Stimulated activated CD4-positive, alpha-beta T cell treated with anti-CD3 and anti-CD28 coated beads, Interleukin-4, amount 100 ng/mL, for 24 hours (primary cell): ENCODE results near the gene NODAL.

Experiments used
- DNase-seq: peaks from one replicate; pipeline ENCODE4 v3.0.0-alpha.2; 2020

Gene NODAL

GRCh38 chr10:70432561-70433263, 8.8 kb downstream of the NODAL start:
- no peak for DNase-seq

DNA sequence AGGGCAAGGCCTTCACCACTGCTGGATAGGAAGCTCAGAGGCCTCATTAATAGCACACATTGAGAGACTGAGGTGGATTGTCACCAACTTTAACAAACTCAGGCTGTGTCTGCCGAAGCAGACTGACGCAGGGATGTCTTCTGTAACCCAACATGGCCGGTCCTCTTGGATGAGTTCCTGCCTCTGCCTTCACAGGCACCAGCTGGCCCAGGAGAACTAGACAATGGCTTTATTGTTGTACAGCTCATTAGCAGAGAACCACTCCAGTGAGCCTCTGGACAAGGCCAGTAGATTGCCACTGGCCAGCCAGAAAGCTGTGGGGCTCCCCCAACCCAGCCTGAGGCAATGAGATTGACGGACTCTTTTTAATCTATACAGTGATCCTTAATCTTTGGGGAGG, 9.4 kb downstream of the NODAL start:
- DNase-seq = no peak

- no peak for DNase-seq
These were observed 10.7 kb downstream of the NODAL start for GRCh38 chr10:70430493-70431445.

- no peak for DNase-seq
These were observed 14.7 kb downstream of the NODAL start for GRCh38 chr10:70426823-70427222.

DNA sequence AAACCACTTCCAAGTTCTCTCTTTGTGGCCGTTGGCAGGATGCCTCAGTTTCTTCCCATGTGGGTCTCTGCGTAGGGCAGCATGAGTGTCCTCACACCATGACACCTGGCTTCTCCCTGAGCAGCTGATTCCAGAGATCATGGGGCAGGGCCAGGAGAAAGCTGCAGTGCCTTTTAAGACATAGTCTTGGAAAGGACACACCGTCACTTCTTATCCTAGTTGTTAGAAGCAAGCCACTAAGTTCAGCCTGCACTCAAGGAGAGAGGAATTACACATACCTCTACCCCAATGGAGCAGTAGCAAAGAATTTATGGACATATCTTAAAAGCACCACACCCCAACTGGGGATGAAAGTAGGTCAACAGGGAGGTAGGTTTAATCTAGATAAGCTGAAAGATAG, 16.4 kb downstream of the NODAL start:
- no peak for DNase-seq

DNA sequence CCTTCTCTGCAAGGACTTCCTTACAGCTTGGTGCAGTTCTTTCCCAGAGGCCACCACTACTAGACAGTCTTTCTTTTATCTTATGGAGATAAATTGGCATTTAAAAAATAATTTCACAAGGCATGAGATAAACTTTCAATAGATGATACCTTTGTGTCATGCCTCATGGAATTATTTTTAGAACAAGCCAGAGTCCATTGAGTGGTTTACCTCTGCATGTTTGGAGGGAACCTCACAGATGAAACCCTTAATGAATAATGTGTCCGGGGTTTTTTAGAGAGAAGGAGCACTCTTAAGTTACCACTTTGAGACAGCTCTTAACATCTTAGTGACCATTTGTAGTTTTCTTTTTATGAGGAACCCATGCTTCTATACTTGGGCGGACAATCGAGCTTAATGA, 17.2 kb downstream of the NODAL start:
- no peak for DNase-seq

- DNase-seq = no peak
These were observed 22.8 kb downstream of the NODAL start for GRCh38 chr10:70418713-70419112.

GRCh38 chr10:70418229-70418628, 23.3 kb downstream of the NODAL start:
- no peak for DNase-seq

DNA sequence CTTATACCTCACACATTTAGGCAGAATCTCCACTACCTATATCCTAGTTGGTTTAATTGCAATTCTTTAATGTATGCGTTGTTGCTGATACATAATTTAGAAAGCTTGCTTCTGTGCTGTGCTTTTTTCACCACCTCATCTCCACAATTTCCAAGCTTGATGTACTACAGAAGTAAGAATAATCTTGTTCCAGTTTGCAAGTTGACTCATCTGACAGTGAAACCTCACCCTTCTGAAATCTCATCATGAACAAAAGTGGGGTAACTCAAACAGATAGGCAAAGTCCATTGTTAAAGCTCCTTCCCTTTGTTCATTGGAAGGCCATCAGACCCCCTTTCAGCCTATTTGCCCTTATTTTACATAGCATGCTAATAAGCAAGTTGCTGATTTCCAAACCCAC, 23.9 kb downstream of the NODAL start:
- DNase-seq = no peak

- no peak for DNase-seq
These were observed 29.1 kb downstream of the NODAL start for GRCh38 chr10:70412356-70412755.

- DNase-seq = no peak
These were observed 30.9 kb downstream of the NODAL start for GRCh38 chr10:70410608-70411007.

DNA sequence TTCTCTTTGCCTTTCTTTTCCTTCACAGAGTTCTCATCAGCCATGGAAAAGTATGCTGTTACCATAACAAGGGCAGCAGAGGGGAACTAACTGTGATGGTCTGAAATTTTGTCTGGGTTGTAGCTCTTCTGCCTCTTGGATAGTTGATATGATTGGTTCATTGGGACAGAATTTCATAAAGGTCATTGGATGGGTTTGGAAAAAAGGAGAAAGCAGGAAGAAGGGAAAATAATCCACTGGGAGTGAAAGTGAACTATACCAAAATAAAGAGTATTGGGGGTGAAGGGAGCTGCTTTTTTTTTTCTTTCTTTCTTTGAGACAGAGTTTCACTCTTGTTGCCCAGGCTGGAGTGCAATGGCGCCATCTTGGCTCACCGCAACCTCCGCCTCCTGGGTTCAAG, 31.7 kb downstream of the NODAL start:
- no peak for DNase-seq

- peak; percentile 30 for DNase-seq
These were observed 36.2 kb downstream of the NODAL start for GRCh38 chr10:70405037-70405824.

DNA sequence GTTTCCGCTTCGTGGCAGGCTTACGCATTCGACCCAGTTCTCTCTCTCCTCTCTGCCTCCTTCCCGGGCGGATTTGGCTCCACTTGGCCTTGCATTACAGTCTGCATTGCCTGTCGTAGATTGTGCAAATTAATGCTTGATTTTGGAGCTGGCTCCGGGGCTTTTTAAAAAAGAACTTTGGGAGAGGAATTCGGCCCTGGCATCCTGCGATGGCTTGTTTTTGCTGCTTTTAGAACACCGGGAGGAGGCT, 36.8 kb downstream of the NODAL start:
- no peak for DNase-seq

DNA sequence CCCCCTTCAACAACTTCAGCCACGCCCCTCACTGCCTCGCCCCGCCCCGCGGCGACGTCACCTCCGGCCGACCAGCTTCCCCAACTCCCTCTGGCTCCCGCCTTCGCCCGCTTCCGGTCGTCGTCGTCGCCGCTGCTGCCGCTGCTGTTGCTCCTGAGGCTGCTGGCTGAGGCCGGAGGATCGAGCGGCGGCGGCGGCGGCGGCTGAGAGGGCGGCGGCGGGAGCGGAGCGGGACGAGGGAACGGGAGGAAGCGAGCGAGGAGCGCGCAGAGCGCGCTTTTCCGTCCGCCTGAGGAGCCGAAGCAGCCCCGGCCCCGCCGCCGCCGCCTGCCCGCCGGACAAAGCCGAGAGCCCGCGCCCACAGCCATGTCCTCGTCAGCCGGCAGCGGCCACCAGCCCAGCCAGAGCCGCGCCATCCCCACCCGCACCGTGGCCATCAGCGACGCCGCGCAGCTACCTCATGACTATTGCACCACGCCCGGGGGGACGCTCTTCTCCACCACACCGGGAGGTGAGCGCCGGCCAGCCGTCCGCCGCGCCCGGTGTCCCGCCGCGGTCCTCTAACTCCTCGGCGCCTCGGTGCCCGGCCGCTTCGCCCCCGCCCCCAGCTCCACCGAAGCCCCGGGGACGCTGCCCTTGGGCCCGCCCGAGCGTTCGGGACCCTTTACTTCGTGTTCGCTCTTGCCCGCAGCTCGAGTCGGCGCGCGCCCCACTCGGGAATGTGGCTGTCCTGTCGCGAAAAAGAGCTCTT, 37.3 kb downstream of the NODAL start, which contains the start of gene EIF4EBP2:
EIF4EBP2 (plus strand) TSS at position 110 of the 751 bp plus-strand sequence; CDS start at position 367, 257 bp downstream.
- peak; percentile 99 for DNase-seq

DNA sequence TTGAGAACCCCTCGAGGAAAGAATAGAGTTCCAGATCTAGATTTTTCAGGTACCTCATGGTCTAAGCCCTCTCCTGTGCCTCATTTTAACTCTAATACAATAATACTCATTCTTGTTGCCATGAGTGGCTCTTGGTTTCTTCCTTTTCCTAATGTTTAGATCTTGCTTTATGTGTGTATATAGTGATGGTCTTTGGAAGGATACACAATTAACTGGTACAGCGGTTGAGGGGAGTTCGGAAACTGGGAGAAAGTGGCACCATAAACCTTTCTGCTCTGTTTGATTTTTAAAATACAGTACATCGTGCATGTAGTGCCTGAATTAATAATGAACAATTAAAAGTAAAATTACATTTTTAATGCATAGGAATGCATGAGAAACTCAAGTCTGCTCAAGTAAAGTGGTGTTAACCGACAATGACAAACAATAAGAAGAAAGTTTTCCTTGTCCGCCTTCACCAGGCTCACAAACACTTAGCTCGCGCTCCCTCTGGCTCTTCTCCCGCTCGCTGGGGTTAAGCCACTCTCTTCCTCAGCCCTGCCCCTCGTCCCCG, 37.9 kb downstream of the NODAL start:
- no peak for DNase-seq

DNA sequence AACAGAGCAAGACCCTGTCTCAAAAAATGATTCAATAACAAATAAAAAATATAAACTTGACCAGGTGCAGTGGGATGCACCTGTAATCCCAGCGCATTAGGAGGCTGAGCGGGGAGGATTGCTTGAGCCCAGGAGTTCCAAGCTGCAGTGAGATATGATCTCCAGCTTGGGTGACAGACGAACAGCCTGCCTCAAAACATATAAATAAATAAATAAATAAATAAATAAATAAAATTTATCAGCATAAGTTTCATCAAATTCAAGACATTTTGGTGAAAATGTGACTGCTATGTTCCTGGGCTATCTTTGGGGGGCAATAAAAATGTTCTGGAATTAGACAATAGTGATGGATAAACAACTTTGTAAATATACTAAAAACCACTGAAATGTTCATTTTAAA, 42.3 kb downstream of the NODAL start:
- DNase-seq = no peak

- DNase-seq = no peak
These were observed 45.3 kb downstream of the NODAL start for GRCh38 chr10:70396140-70396539.

DNA sequence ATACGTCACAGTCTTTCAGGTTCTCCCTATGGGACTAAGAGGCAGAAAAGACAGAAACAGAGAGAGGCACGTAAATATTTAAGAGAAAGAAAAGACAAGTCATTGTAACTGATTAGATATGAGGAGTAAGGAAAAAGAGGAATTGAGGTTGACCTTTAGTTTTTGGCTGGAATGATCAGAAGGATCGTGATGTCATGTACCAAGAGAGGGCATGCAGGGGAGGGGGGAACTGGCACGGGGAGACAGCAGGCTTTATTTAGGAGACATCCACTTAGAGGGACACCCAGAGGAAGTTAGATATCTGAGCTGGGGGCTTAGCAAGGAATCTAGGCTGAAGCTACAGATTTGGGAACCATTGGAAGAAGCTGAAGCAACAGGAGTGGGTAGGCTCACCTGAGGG, 49.8 kb downstream of the NODAL start:
- DNase-seq = no peak
